A549 (cell line): ENCODE measurements around the gene PTPN1.

Experiments
- BHLHE40 ChIP-seq: IDR thresholded peaks from 2 replicates; pipeline ENCODE4 v1.6.1; 2012; ENCODE audit warnings: low read depth, low read length, inconsistent platforms
- EHF ChIP-seq: fragments of 250-450 bp; sonication (Bioruptor Pico); IDR thresholded peaks from 2 replicates; pipeline ENCODE4 v1.5.0; 2020; ENCODE audit warnings: mild to moderate bottlenecking
- JUN ChIP-seq, 2 experiments: fragments of >200 bp; sonication (Bioruptor Twin); formaldehyde crosslinking; IDR thresholded peaks; 2 replicates in 1 of 2; 3 replicates in 1 of 2; pipeline ENCODE4 v1.6.1; 2016 to 2017
- MAX ChIP-seq: IDR thresholded peaks from 2 replicates; pipeline ENCODE4 v1.6.1; 2012
- MAZ ChIP-seq: fragments of 150-350 bp; IDR thresholded peaks from 2 replicates; pipeline ENCODE4 v1.6.1; 2014; ENCODE audit warnings: antibody characterized with exemption, low read depth, low read length, borderline replicate concordance
- POLR2A ChIP-seq: IDR thresholded peaks from 2 replicates; pipeline ENCODE4 v1.6.1; 2012; ENCODE audit warnings: mild to moderate bottlenecking, low read length
- POLR2AphosphoS2 ChIP-seq: conservative IDR thresholded peaks from 2 replicates; pipeline ENCODE4 v1.6.1; 2012; ENCODE audit warnings: low read length, improper control_type of control experiment, inconsistent platforms
- RAD21 ChIP-seq, 2 experiments: fragments of >200 bp in 1 of 2; sonication (Bioruptor Twin) in 1 of 2; formaldehyde crosslinking in 1 of 2; IDR thresholded peaks in 1 of 2; conservative IDR thresholded peaks in 1 of 2; 2 replicates in 1 of 2; 3 replicates in 1 of 2; pipeline ENCODE4 v1.6.1; 2012 to 2018; ENCODE audit warnings: inconsistent platforms in 1 of 2
- REST ChIP-seq: fragments of 200-600 bp; sonication (generic); IDR thresholded peaks from 2 replicates; pipeline ENCODE4 v1.6.1; 2016; ENCODE audit warnings: antibody characterized with exemption, mild to moderate bottlenecking, moderate library complexity
- USF2 ChIP-seq: fragments of 450-650 bp; IDR thresholded peaks from 2 replicates; pipeline ENCODE4 v1.6.1; 2014; ENCODE audit warnings: antibody characterized with exemption
- TF ChIP-seq, protein P1 (sequence below): fragments of >200 bp; sonication (Bioruptor Twin); formaldehyde crosslinking; IDR thresholded peaks from 3 replicates; pipeline ENCODE4 v1.5.1; 2016
- TF ChIP-seq, protein P2 (sequence below): fragments of 150-350 bp; IDR thresholded peaks from 2 replicates; pipeline ENCODE4 v1.6.1; 2014; ENCODE audit warnings: low read depth, mild to moderate bottlenecking, low read length

GRCh38 chr20:50590348-50590664 is 80.1 kb downstream of the PTPN1 start:
- TF ChIP-seq MAX = no peak
- TF ChIP-seq, protein P1, sequence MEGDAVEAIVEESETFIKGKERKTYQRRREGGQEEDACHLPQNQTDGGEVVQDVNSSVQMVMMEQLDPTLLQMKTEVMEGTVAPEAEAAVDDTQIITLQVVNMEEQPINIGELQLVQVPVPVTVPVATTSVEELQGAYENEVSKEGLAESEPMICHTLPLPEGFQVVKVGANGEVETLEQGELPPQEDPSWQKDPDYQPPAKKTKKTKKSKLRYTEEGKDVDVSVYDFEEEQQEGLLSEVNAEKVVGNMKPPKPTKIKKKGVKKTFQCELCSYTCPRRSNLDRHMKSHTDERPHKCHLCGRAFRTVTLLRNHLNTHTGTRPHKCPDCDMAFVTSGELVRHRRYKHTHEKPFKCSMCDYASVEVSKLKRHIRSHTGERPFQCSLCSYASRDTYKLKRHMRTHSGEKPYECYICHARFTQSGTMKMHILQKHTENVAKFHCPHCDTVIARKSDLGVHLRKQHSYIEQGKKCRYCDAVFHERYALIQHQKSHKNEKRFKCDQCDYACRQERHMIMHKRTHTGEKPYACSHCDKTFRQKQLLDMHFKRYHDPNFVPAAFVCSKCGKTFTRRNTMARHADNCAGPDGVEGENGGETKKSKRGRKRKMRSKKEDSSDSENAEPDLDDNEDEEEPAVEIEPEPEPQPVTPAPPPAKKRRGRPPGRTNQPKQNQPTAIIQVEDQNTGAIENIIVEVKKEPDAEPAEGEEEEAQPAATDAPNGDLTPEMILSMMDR = no peak
- no peak for TF ChIP-seq RAD21 (conservative IDR thresholded peaks at IDR 0.05 in 1 of 2, IDR thresholded peaks at IDR 0.05 in 1 of 2)
- no peak for TF ChIP-seq BHLHE40
- TF ChIP-seq POLR2A = no peak
- no peak for TF ChIP-seq REST
- no peak for TF ChIP-seq POLR2AphosphoS2
- TF ChIP-seq USF2 = no peak
- TF ChIP-seq, protein P2, sequence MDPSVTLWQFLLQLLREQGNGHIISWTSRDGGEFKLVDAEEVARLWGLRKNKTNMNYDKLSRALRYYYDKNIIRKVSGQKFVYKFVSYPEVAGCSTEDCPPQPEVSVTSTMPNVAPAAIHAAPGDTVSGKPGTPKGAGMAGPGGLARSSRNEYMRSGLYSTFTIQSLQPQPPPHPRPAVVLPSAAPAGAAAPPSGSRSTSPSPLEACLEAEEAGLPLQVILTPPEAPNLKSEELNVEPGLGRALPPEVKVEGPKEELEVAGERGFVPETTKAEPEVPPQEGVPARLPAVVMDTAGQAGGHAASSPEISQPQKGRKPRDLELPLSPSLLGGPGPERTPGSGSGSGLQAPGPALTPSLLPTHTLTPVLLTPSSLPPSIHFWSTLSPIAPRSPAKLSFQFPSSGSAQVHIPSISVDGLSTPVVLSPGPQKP = no peak
- TF ChIP-seq JUN (IDR thresholded peaks at IDR 0.05) = no peak
- TF ChIP-seq MAZ = no peak
- TF ChIP-seq EHF = no peak
